Stimulated activated CD8-positive, alpha-beta memory T cell treated with anti-CD3 and anti-CD28 coated beads, Interleukin-12 subunit alpha, Interleukin-12 subunit beta, amount 100 ng/mL, for 24 hours (primary cell): ENCODE results near the gene LHPP.
A peak's percentile ranks its signal among the peaks of the same experiment; 100 is the strongest.
"Not testable (repeated sequence)": the region's sequence is repeated elsewhere in the genome, so short reads cannot be mapped to it uniquely, and the experiment has no call there.

Source experiments
- DNase-seq: peaks from one replicate; pipeline ENCODE4 v3.0.0-alpha.2; 2020; ENCODE audit errors: extremely low read depth

LHPP gene, protein sequence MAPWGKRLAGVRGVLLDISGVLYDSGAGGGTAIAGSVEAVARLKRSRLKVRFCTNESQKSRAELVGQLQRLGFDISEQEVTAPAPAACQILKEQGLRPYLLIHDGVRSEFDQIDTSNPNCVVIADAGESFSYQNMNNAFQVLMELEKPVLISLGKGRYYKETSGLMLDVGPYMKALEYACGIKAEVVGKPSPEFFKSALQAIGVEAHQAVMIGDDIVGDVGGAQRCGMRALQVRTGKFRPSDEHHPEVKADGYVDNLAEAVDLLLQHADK

DNA sequence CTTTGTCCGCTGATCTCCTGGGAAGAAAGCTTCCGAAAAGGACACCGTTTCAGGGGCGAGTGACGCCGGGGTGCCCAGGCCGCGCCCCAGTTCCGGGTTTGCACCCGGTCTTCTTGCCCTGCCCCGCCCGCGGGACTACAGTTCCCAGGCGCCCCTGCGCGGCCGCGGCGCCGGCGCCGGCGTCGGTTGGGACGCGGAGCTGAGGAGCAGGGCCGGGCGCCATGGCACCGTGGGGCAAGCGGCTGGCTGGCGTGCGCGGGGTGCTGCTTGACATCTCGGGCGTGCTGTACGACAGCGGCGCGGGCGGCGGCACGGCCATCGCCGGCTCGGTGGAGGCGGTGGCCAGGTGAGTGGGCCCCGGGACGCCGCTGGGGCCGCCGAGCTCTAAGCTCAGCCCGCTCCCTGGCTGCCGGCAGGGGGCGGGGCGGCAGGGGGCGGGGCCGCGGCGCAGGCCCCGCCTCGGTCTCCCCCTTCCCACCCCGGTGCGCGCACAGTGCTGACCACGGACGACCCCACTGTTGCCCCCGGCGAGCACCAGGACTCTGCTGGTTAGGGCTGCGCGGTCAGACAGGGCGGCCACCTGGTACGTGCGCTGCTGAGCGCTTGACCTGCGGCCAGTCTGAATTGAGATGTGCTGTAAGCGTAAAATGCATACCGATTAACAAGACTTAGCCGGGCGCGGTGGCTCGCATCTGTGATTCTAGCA, at the start of gene LHPP:
Gene LHPP, plus strand, starts transcription at position 182 of the 706 bp plus-strand sequence. Its CDS starts 40 bp downstream, at position 222.
- peak; percentile 75 for DNase-seq

DNA sequence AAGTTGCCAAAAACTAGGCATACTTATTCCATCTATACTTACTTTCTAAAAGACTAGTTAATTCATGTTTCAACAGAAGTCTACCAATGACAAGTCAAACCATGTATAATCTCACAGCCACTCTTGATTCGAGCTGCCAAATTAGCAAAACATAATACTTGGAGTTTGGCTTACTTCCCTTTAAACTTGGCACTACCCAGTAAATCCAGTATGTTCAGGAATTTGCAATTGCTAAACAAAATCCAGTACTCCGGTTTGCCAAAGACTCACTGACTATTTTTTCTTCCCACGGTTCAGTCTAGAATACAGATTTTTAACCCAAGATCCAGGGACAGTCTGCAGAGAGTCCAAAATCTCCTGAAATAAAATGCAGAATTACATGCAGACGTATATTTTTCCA, 47.5 kb upstream of the LHPP start:
- no peak for DNase-seq

GRCh38 chr10:124415210-124415609, 46.4 kb upstream of the LHPP start:
- DNase-seq, result no peak

GRCh38 chr10:124416733-124417132, 44.9 kb upstream of the LHPP start:
- no peak for DNase-seq

- peak; percentile 8 for DNase-seq
Measured at GRCh38 chr10:124417895-124418725, 43.5 kb upstream of the LHPP start.

GRCh38 chr10:124418726-124419501, 42.7 kb upstream of the LHPP start, which contains the start of gene OAT:
Gene OAT (minus strand): TSS chr10:124418923. CDS start chr10:124412171, 6,752 bp downstream.
- peak; percentile 89 for DNase-seq

- DNase-seq, result no peak
Measured at GRCh38 chr10:124419635-124420034, 42.0 kb upstream of the LHPP start.

DNA sequence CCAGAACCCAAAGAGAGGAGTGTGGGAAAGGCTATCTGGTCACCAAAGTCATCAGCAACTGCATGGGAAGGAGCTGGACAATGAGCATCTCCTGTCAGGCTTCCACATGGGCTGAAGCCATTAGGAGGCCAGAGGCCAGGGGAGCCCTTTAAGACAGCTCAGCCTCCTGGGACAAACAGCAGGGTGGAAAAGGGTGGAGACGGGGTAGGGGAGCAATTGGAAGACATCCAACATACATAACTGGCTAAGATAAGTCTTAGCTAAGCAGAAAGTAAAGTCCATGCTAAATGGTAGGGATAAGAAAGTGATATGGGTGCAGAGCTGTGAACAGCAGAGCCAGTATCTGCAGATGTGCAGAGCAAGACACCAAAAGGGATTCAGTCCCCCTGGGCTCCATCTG, 41.4 kb upstream of the LHPP start:
- DNase-seq, result no peak

GRCh38 chr10:124422742-124423141, 38.9 kb upstream of the LHPP start:
- DNase-seq, result no peak

- DNase-seq, result no peak
Measured at GRCh38 chr10:124423813-124424212, 37.8 kb upstream of the LHPP start.

GRCh38 chr10:124425227-124425962, 36.2 kb upstream of the LHPP start:
- no peak for DNase-seq

DNA sequence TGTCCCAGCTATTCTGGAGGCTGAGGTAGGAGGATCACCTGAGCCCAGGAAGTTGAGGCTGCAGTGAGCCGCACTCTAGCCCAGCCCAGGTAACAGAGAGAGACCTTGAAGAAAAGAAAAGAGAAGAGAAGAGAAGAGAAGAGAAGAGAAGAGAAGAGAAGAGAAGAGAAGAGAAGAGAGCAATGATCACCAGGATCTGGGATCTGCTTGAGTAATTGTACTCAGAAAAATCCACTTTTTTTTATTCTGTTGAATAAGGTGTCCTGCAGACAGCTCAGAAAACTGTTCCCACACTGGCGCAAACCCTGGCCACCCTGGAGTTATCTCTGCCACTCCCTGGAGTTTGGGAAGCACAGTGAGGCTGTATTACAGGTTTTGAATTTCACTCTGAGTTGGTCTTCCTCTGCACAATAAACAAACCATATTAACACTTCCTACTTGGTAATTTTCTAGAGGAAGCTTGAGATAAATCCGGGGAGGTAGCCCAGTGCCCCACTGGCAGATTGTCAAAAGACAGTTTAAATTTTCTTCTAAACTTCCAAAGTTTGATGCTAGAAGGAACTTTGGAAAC, 33.3 kb upstream of the LHPP start:
- DNase-seq, result no peak

DNA sequence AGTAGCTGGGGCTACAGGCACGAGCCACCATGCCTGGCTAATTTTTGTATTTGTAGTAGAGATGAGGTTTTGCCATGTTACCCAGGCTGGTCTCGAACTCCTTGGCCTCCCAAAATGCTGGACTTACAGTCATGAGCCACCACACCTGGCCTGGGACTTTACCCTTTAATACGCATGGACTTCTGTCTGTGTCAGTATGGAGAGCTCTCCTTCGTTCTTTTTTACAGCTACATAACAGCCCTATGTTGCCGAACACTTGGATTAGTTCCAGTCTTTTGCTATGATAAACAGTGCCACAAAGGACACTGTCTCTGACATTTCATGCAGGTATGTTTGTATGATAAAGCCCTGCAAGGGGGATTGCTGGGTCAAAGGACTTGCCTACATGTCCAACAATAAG, 32.0 kb upstream of the LHPP start:
- DNase-seq, result no peak

- no peak for DNase-seq
Measured at GRCh38 chr10:124430077-124430476, 31.5 kb upstream of the LHPP start.

DNA sequence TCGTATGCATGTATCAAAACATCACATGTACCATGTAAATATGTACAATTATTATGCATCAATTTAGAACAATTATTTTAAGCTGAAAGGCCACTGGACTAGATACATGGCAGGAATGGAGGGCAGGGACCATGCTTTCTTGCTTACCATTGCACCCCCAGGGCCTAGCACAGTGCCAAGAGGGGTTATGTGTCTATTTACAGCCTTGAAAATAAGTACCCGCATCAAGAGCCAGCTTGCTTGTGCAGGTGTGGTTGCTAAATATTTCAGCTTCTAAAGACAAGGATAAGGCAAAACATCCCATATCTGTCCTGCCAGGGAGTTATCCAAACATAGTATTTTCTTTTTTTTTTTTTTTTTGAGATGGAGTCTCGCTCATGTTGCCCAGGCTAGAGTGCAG, 28.2 kb upstream of the LHPP start:
- DNase-seq, result no peak

DNA sequence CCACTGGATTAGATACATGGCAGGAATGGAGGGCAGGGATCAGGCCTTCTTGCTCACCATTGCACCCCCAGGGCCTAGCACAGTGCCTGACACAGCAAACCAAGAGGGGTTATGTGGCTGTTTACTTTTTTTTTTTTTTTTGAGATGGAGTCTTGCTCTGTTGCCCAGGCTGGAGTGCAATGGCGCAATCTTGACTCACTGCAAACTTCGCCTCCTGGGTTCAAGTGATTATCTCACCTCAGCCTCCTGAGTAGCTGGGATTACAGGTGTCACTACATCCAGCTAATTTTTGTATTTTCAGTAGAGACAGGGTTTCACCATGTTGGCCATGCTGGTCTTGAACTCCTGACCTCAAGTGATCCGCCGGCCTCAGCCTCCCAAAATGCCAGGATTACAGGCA, 25.9 kb upstream of the LHPP start:
- DNase-seq, result not testable (repeated sequence)

- DNase-seq, result no peak
Measured at GRCh38 chr10:124436191-124436638, 25.4 kb upstream of the LHPP start.

GRCh38 chr10:124441694-124442093, 19.9 kb upstream of the LHPP start:
- DNase-seq, result not testable (repeated sequence)

GRCh38 chr10:124446830-124447750, 14.5 kb upstream of the LHPP start:
- no peak for DNase-seq
